ENCODE results near the gene NUDT17. TPM values are rescaled to one million over a fixed set of nuclear protein-coding genes. Genes with fewer than 3 reads are reported as not detected.
"Not testable (repeated sequence)": the region's sequence is repeated elsewhere in the genome, so short reads cannot be mapped to it uniquely, and the experiment has no call there.

The NUDT17 gene
- total RNA-seq, 1 donor from 2014 or later = 3.3 TPM

GRCh38 chr1:145822779-145823331 is 22.6 kb upstream of the NUDT17 start:
- H3K27ac ChIP-seq (ENCODE audit: low read depth, low read length); H3K27me3 Mint-ChIP-seq (ENCODE audit: low read depth, unreplicated experiment); H3K36me3 ChIP-seq (ENCODE audit: insufficient read depth, low read length); H3K27ac Mint-ChIP-seq (ENCODE audit: unreplicated experiment); DNase-seq (ENCODE audit: low read depth); FAIRE-seq; H3K4me1 Mint-ChIP-seq (ENCODE audit: low read depth, unreplicated experiment); H3K9me3 ChIP-seq (ENCODE audit: insufficient read depth, low read depth, low read length); H4K20me1 ChIP-seq (ENCODE audit: insufficient read depth, low read length); H3K9me3 Mint-ChIP-seq (ENCODE audit: unreplicated experiment); H2AFZ ChIP-seq (ENCODE audit: low read depth, low read length); H3K9ac ChIP-seq (ENCODE audit: low read length); H3K27me3 ChIP-seq (ENCODE audit: insufficient read depth, low read length); H3K4me1 ChIP-seq (ENCODE audit: insufficient read depth, low read length): not testable (repeated sequence)
- peak overlapping the region; percentile 33 for H3K4me3 ChIP-seq (ENCODE audit: insufficient read depth, low read depth, low read length)
- H3K4me3 Mint-ChIP-seq (ENCODE audit: unreplicated experiment) = peak overlapping the region; percentile 60
- H3K79me2 ChIP-seq (ENCODE audit: insufficient read depth, low read length) = peaks cover 40% of the 10 kb centered on the region
- H3K36me3 Mint-ChIP-seq (ENCODE audit: low read depth, unreplicated experiment) = peaks cover 18% of the 10 kb centered on the region
- peak overlapping the region; percentile 58 for H3K4me2 ChIP-seq (ENCODE audit: low read length)

- H3K79me2 ChIP-seq (ENCODE audit: insufficient read depth, low read length) = peaks cover 40% of the 10 kb centered on the region
- H3K9ac ChIP-seq (ENCODE audit: low read length) = peak within 1 kb of the TSS; percentile 95
- peak within 1 kb of the TSS; percentile 92 for H3K4me3 ChIP-seq (ENCODE audit: insufficient read depth, low read depth, low read length)
- peaks cover 4% of the 10 kb centered on the region for H4K20me1 ChIP-seq (ENCODE audit: insufficient read depth, low read length)
- Mint-ChIP-seq H3K9me3 (ENCODE audit: unreplicated experiment) (peaks cover 2% of the 10 kb centered on the region), H3K4me1 (ENCODE audit: low read depth, unreplicated experiment) (peaks cover 12% of the 10 kb centered on the region), H3K36me3 (ENCODE audit: low read depth, unreplicated experiment) (peaks cover 24% of the 10 kb centered on the region), H3K27me3 (ENCODE audit: low read depth, unreplicated experiment) (no peaks in the 10 kb centered on the region), H3K4me3 (ENCODE audit: unreplicated experiment) (peak within 1 kb of the TSS; percentile 99), H3K27ac (ENCODE audit: unreplicated experiment) (peak within 1 kb of the TSS; percentile 94)
- peak within 1 kb of the TSS; percentile 77 for H2AFZ ChIP-seq (ENCODE audit: low read depth, low read length)
- TF ChIP-seq CTCF (IDR thresholded peaks at IDR 0.05; ENCODE audit: insufficient read depth, low read depth, low read length) = no peak
- no peak for TF ChIP-seq EZH2 (IDR thresholded peaks at IDR 0.05; ENCODE audit: insufficient read depth, low read length)
- peak within 1 kb of the TSS; percentile 92 for H3K27ac ChIP-seq (ENCODE audit: low read depth, low read length)
- no peaks in the 10 kb centered on the region for H3K27me3 ChIP-seq (ENCODE audit: insufficient read depth, low read length)
- no peaks in the 10 kb centered on the region for H3K9me3 ChIP-seq (ENCODE audit: insufficient read depth, low read depth, low read length)
- DNase-seq (ENCODE audit: low read depth) = peak; percentile 81
- peak within 1 kb of the TSS; percentile 88 for H3K4me2 ChIP-seq (ENCODE audit: low read length)
- H3K4me1 ChIP-seq (ENCODE audit: insufficient read depth, low read length) = peaks cover 3% of the 10 kb centered on the region
- no peak for FAIRE-seq
- H3K36me3 ChIP-seq (ENCODE audit: insufficient read depth, low read length) = peaks cover 19% of the 10 kb centered on the region
Observed at GRCh38 chr1:145823565-145824498, 21.6 kb upstream of the NUDT17 start, which contains the start of the genes POLR3C and RNF115. Gene POLR3C (plus strand): TSS chr1:145824200. CDS start chr1:145825777, 1,577 bp downstream. Gene RNF115 (minus strand): TSS chr1:145824095. CDS start chr1:145823873, 222 bp downstream.

DNA sequence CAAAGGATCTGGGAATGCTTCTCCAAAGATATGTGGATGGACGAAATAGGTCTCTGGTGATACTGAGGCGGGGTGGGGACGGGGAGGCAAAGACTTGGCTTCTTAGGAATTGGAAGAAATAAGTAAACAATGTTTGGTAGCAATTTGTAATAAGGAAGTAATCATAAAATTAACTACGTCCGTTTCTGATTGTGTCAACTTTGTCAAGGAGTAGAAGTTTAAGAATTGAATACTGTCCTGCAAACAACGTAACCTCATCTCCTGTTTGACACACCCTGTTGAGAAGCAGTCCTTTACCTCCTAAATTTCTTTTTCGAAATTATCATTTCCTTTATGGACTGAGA is 21.0 kb upstream of the NUDT17 start:
- Mint-ChIP-seq H3K9me3 (ENCODE audit: unreplicated experiment) (no peaks in the 10 kb centered on the region), H3K27ac (ENCODE audit: unreplicated experiment) (peak overlapping the region; percentile 94), H3K27me3 (ENCODE audit: low read depth, unreplicated experiment) (no peaks in the 10 kb centered on the region), H3K4me3 (ENCODE audit: unreplicated experiment) (peak overlapping the region; percentile 99), H3K4me1 (ENCODE audit: low read depth, unreplicated experiment) (peaks cover 12% of the 10 kb centered on the region), H3K36me3 (ENCODE audit: low read depth, unreplicated experiment) (peaks cover 26% of the 10 kb centered on the region)
- no peak for DNase-seq (ENCODE audit: low read depth)
- Histone ChIP-seq H3K4me2 (ENCODE audit: low read length) (peak overlapping the region; percentile 88), H3K27ac (ENCODE audit: low read depth, low read length) (peak overlapping the region; percentile 92), H3K4me3 (ENCODE audit: insufficient read depth, low read depth, low read length) (peak overlapping the region; percentile 92), H4K20me1 (ENCODE audit: insufficient read depth, low read length) (peaks cover 4% of the 10 kb centered on the region), H2AFZ (ENCODE audit: low read depth, low read length) (peak overlapping the region; percentile 77), H3K4me1 (ENCODE audit: insufficient read depth, low read length) (peaks cover 3% of the 10 kb centered on the region), H3K27me3 (ENCODE audit: insufficient read depth, low read length) (no peaks in the 10 kb centered on the region), H3K9ac (ENCODE audit: low read length) (peak overlapping the region; percentile 95), H3K9me3 (ENCODE audit: insufficient read depth, low read depth, low read length) (no peaks in the 10 kb centered on the region), H3K36me3 (ENCODE audit: insufficient read depth, low read length) (peaks cover 26% of the 10 kb centered on the region), H3K79me2 (ENCODE audit: insufficient read depth, low read length) (peaks cover 36% of the 10 kb centered on the region)
- TF ChIP-seq EZH2 (IDR thresholded peaks at IDR 0.05; ENCODE audit: insufficient read depth, low read length) = no peak
- TF ChIP-seq CTCF (IDR thresholded peaks at IDR 0.05; ENCODE audit: insufficient read depth, low read depth, low read length) = no peak
- FAIRE-seq = no peak

Measured in astrocyte (in vitro differentiated cells and primary cell).